OCI-LY3 (cell line): ENCODE measurements around the gene RPL18.
"Not testable (repeated sequence)": the region's sequence is repeated elsewhere in the genome, so short reads cannot be mapped to it uniquely, and the experiment has no call there.

ENCODE experiments used
- H2AFZ ChIP-seq: fragments of 200-600, 300-600 bp; shearing (Covaris generic); 2 replicates; pipeline ENCODE4 v1.6.0; 2014; ENCODE audit warnings: antibody characterized with exemption, low read depth, low read length
- H3K27ac ChIP-seq: fragments of 200-600, 300-600 bp; sonication (generic); 2 replicates; pipeline ENCODE4 v1.5.1; 2014; ENCODE audit warnings: mild to moderate bottlenecking, low read length, moderate library complexity, mixed read lengths
- H3K27me3 ChIP-seq: fragments of 200-600, 300-600 bp; sonication (generic); 2 replicates; pipeline ENCODE4 v1.6.1; 2014; ENCODE audit warnings: low read depth, low read length, mixed read lengths
- H3K36me3 ChIP-seq: fragments of 200-600, 300-600 bp; sonication (generic); replicated peaks from 2 replicates; pipeline ENCODE3; 2014; ENCODE audit warnings: low read depth, low read length, mixed read lengths
- H3K4me1 ChIP-seq: fragments of 300-600, 200-600 bp; sonication (generic); 2 replicates; pipeline ENCODE4 v1.6.1; 2014; ENCODE audit warnings: low read length, mixed read lengths
- H3K4me2 ChIP-seq: fragments of 200-600, 300-600 bp; sonication (generic); 2 replicates; pipeline ENCODE4 v1.6.1; 2014; ENCODE audit warnings: low read length, mixed read lengths
- H3K4me3 ChIP-seq: fragments of 300-600, 200-600 bp; sonication (generic); 2 replicates; pipeline ENCODE4 v1.5.1; 2014; ENCODE audit warnings: antibody characterized with exemption, mild to moderate bottlenecking, low read length, moderate library complexity
- H3K79me2 ChIP-seq: fragments of 300-600, 200-600 bp; shearing (Covaris generic); 2 replicates; pipeline ENCODE4 v1.6.1; 2014; ENCODE audit warnings: mild to moderate bottlenecking, low read length, mixed read lengths
- H3K9ac ChIP-seq: fragments of 300-600, 200-600 bp; shearing (Covaris generic); 2 replicates; pipeline ENCODE4 v1.6.0; 2014; ENCODE audit warnings: mild to moderate bottlenecking, low read length, moderate library complexity
- H3K9me3 ChIP-seq: fragments of 200-600, 300-600 bp; shearing (Covaris generic); 2 replicates; pipeline ENCODE4 v1.6.1; 2014; ENCODE audit warnings: low read length, mixed read lengths; ENCODE audit not compliant: insufficient read depth
- H4K20me1 ChIP-seq: fragments of 200-600, 300-600 bp; sonication (generic); 2 replicates; pipeline ENCODE4 v1.6.1; 2016; ENCODE audit warnings: low read length, mixed read lengths; ENCODE audit not compliant: insufficient read depth
- EZH2phosphoT487 ChIP-seq: fragments of 200-600 bp; shearing (Covaris generic); IDR thresholded peaks from 2 replicates; pipeline ENCODE4 v1.6.1; 2018; ENCODE audit warnings: antibody characterized with exemption, mixed run types, low read depth
- TF ChIP-seq, protein P1 (sequence below): fragments of 200-600, 300-600 bp; sonication (generic); IDR thresholded peaks from 2 replicates; pipeline ENCODE4 v1.5.1; 2014; ENCODE audit warnings: antibody characterized with exemption, low read length, low read depth

The RPL18 gene

GRCh38 chr19:48582168-48582567, 36.8 kb downstream of the RPL18 start:
- Histone ChIP-seq H4K20me1 (no peaks in the 10 kb centered on the region), H3K27ac (no peak overlapping the region), H2AFZ (no peak overlapping the region), H3K36me3 (no peaks in the 10 kb centered on the region), H3K79me2 (no peaks in the 10 kb centered on the region), H3K27me3 (no peaks in the 10 kb centered on the region), H3K9ac (no peak overlapping the region), H3K4me3 (no peak overlapping the region), H3K9me3 (no peaks in the 10 kb centered on the region), H3K4me2 (no peak overlapping the region), H3K4me1 (peaks cover 3% of the 10 kb centered on the region; the same call in 1 of the 2 replicates)
- TF ChIP-seq, protein P1, sequence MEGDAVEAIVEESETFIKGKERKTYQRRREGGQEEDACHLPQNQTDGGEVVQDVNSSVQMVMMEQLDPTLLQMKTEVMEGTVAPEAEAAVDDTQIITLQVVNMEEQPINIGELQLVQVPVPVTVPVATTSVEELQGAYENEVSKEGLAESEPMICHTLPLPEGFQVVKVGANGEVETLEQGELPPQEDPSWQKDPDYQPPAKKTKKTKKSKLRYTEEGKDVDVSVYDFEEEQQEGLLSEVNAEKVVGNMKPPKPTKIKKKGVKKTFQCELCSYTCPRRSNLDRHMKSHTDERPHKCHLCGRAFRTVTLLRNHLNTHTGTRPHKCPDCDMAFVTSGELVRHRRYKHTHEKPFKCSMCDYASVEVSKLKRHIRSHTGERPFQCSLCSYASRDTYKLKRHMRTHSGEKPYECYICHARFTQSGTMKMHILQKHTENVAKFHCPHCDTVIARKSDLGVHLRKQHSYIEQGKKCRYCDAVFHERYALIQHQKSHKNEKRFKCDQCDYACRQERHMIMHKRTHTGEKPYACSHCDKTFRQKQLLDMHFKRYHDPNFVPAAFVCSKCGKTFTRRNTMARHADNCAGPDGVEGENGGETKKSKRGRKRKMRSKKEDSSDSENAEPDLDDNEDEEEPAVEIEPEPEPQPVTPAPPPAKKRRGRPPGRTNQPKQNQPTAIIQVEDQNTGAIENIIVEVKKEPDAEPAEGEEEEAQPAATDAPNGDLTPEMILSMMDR: no peak
- TF ChIP-seq EZH2phosphoT487: no peak

GRCh38 chr19:48578891-48579290, 40.1 kb downstream of the RPL18 start:
- Histone ChIP-seq H2AFZ (no peak overlapping the region), H3K9me3 (no peaks in the 10 kb centered on the region), H3K4me1 (peaks cover 5% of the 10 kb centered on the region), H4K20me1 (no peaks in the 10 kb centered on the region), H3K9ac (no peak overlapping the region), H3K36me3 (no peaks in the 10 kb centered on the region), H3K4me2 (no peak overlapping the region), H3K79me2 (no peaks in the 10 kb centered on the region), H3K27ac (no peak overlapping the region), H3K4me3 (no peak overlapping the region), H3K27me3 (no peaks in the 10 kb centered on the region)
- TF ChIP-seq, protein P1: no peak
- no peak for TF ChIP-seq EZH2phosphoT487

DNA sequence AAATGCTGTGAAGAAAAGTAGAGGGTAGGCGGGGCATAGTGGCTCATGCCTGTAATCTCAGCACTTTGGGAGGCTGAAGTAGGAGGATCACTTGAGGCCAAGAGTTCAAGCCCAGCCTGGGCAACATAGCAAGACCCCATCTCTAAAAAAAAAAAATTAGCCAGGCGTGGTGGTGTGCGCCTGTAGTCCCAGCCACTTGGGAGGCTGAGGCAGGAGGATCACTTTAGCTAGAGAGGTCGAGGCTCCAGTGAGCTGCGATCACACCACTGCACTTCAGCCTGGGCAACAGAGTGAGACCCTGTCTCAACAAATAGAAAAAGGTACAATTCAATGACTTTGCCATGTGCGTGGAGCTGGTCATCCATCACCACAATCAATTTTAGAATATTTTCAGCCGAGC, 41.1 kb downstream of the RPL18 start:
- H3K4me1 ChIP-seq, H3K27ac ChIP-seq, H3K79me2 ChIP-seq, H3K9me3 ChIP-seq, H3K4me3 ChIP-seq, H3K36me3 ChIP-seq, H4K20me1 ChIP-seq, H3K9ac ChIP-seq, H3K27me3 ChIP-seq, H3K4me2 ChIP-seq, H2AFZ ChIP-seq: not testable (repeated sequence)

DNA sequence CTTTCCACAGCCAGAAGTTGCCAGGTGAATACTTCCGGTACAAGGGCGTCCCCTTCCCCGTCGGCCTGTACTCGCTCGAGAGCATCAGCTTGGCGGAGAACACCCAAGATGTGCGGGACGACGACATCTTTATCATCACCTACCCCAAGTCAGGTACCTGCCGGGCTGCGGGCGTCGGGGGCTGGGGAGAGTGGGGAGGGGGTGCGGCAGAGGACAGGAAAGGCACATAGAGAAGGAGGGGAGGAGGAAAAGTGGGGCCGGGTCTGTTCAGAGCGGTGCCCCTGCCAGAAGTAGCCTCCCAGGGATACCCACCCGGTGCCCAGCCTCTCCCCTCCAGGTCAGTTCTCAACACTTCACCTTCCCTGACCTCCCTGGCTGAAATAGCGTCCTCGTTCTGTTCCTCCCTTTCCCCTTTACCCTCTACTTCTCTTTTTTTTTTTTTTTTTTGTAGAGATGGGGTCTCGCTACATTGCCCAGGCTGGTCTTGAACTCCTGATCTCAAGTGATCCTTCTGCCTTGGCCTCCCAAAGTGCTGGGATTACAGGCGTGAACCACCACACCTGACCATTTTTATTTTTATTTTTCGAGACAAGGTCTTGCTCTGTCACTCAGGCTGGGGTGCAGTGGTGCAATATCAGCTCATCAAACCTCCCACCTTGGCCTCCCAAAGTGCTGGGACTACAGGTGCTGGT, 42.9 kb downstream of the RPL18 start:
- Histone ChIP-seq H2AFZ (no peak overlapping the region), H3K27ac (no peak overlapping the region), H3K9ac (no peak overlapping the region), H3K4me3 (no peak overlapping the region), H3K4me1 (peaks cover 5% of the 10 kb centered on the region), H4K20me1 (no peaks in the 10 kb centered on the region), H3K36me3 (no peaks in the 10 kb centered on the region), H3K27me3 (no peaks in the 10 kb centered on the region), H3K4me2 (no peak overlapping the region), H3K9me3 (no peaks in the 10 kb centered on the region), H3K79me2 (no peaks in the 10 kb centered on the region)
- TF ChIP-seq EZH2phosphoT487: no peak
- TF ChIP-seq, protein P1: no peak
